T follicular helper cell (primary cell): ENCODE results near the gene CCSER2.
"Not testable (repeated sequence)": the region's sequence is repeated elsewhere in the genome, so short reads cannot be mapped to it uniquely, and the experiment has no call there.

Experiments used
- DNase-seq: peaks from one replicate; pipeline ENCODE4 v3.0.0-alpha.2; 2020; ENCODE audit warnings: low read depth

The CCSER2 gene

DNA sequence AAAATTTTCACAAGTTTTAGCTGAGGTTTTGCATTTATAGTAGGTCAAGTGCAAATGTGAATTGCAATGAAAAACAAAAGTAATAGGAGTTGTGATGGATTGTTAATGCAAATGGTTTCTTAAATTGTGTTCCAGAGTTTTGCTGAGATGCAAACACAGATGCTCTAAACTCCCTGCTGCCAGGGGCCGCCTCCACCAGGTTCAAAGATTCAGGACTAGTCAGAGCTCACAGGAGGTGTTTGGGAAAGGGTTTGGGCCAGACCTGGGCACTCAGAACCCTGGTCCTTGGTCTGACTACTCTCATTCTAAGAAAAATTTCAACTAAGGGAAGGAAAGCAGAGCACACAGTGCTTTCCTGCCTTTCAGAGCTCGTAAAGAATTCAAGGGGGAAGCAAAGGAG, 193.1 kb downstream of the CCSER2 start:
- DNase-seq, result no peak

DNA sequence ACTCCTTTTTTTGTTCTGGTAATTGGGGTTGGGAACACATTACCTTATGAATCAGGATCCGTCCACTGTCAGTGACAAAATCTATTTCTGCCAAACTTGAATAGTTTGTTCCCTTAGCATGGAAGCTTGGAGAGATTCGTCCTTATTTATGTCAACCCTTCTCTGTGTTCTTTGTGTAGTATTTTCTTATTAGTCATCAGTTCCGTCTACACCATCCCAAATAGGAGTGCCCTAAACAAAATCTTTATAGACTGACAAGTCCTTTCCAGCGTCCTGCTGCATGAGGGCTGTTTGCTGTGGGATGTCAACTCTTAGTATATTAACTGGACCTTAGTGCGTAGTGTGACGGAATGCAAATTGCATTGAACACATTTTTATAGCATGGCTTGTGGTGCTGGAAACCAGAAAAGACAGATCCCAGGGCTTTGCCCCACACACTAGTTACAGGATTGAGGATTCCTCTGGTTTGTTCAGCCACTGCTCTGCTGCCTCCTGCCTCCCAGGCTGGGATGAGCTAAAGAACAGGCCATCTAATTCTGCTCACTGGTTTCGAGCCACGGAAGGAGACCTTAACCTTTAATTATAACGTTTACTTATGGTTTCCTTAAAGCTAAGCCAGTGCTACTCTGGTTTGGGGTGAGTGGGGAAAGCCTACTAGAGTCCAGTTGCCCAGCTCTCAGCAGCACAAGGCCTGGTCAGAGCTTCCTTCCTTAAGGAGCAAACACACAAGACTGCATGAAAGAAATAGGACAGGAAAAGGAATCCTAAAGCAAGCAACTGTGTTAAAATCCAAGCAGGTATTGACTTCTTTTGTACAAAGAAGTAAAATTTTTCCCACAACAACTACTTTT, 194.4 kb downstream of the CCSER2 start:
- DNase-seq, result no peak

DNA sequence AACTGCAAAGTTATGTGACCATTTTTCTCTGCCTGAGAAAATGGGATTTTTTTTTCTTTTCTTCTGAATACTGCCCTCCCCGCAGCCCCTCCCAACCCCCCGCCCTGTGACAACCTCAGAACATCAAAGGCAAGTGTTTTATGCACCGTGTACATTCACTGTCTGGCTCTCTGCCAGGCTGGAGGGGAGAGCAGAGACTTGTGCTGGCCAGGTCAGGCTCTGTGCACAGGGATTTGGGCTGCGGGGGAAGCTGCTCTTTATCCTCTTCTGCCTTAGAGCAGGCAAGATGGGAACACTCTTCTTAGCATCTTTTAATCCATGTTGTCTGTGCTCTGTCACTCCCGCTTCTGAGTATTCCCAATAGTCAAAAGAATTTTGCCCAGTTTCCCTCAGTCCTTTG, 195.1 kb downstream of the CCSER2 start:
- no peak for DNase-seq

DNA sequence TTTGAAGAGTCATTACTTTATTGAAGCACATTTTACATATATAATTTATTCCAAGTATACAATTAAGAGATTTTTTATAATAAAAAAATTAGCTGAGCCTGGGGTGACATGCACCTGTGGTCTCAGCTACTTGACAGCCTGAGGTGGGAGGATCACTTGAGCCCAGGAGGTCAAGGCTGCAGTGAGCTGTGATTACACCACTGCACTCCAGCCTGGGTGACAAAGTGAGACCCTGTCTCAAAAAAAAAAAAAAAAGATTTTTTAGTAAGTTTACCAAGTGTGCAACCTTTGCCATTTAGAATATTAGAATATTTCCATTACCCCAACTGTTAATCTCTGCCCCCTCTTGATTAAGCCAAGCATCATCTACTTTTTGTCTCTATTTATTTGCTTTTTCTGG, 196.0 kb downstream of the CCSER2 start:
- DNase-seq, result no peak

DNA sequence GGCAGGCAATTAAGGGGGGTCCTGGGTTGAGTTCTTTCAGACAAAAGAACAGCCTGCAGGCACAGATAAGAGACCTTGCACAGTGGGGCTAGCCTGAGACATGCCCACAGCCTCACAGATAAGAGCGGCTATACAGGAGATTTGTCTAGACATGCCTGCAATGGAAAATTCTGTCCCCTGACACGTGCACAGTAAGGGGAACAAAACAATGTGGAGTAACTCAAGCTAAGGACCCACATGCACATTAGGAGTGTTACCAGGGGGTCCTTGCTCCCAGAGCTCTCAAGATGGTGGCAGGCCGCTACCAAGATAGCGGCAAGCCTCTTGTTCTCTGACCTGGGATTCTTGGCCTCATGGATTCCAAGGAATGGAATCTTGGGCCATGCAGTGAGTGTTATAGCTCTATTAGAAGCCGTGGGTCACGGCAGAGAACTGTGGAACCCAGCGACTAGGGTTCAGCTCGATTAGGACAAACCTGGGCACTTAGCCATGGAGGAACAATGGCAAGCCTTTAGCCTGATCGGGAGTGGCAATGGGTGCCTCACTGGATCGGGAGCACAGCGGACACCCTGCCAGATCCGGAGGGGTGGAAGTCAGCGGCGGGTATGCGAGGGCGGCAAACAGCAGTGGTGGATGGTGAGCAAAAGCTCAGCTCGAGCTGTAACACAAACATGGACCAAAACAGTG, 196.9 kb downstream of the CCSER2 start:
- no peak for DNase-seq

DNA sequence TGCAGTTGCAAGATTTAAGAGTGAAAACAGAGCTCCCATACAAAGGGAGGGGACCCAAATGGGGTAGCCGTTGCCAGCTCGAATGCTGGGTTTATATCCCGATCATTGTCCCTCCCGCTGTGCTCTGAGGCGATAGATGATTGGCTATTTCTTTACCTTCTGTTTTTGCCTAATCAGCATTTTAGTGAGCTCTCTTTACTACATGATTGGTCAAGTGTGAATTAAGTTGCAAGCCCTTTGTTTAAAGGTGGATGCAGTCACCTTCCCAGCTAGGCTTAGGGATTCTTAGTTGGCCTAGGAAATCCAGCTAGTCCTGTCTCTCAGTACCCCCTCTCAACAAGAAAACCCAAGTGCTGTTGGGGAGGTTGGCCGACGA, 197.4 kb downstream of the CCSER2 start:
- DNase-seq, result not testable (repeated sequence)

DNA sequence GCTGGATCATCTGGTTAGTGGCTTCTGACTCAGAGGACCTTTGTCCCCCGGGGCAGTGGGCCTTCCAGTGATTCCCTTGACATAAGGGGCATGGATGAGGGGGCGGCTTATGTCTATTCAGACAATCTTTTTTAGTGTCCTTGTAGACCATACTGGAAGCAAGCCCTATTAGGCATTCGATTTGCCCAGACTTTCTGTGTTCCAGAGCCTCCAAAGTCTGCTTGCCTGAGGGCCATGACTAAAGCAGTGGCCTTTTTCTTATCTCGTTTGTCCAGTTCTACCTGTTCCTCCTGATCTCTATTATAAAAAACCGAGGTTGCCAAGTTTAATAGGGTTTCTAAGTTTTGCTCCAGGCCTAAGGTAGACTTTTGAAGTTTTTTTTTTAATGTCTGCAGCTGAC, 199.0 kb downstream of the CCSER2 start:
- not testable (repeated sequence) for DNase-seq

DNA sequence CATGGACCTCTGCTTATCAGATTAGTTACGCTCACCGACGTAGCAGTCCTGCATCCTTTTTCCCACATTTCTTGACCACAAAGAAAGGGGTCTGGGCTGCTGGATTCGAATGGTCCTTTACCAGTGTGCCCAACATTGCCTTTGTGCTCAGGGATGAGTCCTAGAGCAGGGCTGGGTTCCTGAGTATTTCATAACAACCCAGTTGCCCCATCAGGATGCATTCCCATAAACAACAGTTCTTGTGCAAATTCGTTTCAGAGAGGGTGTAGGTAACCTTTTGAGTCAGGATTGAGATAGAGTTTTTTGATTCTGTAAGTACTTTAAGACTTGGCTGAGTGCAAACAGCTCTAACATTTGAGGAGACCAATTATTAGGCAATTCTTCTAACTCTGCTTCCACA, 200.1 kb downstream of the CCSER2 start:
- DNase-seq, result not testable (repeated sequence)

DNA sequence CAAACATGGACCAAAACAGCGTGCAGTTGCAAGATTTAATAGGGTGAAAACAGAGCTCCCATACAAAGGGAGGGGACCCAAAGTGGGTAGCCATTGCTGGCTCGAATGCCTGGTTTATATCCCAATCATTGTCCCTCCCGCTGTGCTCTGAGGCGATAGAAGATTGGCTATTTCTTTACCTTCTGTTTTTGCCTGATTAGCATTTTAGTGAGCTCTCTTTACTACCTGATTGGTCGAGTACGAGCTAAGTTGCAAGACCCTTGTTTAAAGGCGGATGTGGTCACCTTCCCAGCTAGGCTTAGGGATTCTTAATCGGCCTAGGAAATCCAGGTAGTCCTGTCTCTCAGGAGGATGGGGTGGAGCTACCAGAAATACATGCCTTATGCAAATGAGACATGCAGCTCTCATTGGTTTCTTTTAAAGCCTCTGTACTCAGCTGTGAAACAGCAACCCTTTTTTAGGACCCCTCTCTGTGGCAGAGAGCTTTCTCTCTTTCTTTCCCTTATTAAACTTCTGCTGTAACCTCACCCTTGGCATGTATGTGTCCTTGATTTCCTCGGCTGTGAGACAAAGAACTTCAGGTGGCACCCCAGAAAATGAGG, 202.4 kb downstream of the CCSER2 start:
- no peak for DNase-seq

DNA sequence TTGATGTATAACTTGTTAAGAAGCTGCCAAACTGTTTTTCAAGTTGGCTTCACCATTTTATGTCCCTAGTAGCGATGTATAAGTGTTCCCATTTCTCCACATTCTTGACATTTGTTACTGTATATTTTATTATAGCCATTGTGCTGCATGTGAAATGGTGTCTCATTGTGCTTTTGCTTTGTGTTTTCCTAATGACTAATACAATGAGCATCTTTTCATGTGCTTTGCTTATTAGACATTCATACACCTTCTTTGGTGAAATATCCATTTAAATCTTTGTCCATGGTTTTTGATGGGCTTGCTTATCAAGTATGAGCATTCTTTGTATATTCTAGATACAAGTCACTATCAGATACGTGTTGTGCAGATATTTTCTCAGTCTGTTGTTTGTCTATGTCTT, 203.0 kb downstream of the CCSER2 start:
- no peak for DNase-seq

DNA sequence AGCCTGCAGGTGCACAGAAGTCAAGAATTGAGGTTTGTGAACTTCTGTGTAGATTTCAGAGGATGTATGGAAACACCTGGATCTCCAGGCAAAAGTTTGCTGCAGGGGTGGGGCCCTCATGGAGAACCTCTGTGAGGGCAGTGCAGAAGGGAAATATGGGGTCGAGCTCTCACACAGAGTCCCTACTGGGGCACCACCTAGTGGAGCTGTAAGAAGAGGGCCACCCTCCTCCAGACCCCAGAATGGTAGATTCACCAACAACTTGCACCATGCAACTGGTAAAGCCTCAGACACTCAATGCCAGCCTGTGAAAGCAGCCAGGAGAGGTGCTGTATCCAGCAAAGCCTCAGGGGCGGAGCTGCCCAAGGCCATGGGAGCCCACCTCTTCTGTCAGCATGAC, 205.8 kb downstream of the CCSER2 start:
- DNase-seq, result no peak

DNA sequence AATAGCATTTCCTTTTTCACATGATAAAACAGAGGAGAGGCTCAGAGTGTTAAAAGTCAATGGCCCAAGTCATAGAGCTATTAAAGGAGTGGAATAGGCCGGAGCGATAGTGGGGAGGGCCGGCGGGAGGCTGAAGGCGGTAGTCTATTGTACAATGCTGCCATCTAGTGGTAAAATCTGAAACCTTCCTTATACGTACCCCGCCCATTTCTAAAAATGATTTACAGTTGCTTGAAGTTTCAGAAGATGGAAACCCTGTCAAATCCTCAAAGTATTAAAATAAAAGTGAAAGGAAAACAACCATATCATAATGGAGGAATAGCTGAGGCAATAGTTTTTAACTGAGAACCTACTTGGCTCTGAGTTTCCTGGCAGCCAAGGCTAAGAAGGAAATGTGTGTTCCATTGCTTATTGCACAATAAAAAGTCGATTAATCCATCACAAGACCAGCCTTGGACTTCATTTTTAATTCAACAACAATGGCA, 209.1 kb downstream of the CCSER2 start:
- no peak for DNase-seq

DNA sequence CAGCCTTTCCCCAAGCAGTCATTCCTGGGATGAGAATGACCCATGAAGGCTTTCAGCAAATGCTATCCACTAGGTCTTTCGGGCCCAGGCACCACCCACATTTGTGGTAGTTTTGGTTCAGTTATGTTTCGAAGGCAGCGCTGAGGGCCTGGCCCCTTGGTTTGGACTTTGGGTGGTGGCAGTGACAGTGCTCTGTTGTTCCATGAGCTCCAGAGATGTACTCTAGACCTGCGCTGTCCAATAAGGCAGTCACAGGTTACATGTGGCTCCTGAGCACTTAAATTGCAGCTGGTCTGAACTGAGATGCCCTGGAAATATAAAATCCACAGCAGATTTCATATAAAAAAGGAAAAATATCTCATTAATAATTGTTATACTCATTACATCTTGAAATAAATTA, 209.6 kb downstream of the CCSER2 start:
- no peak for DNase-seq

DNA sequence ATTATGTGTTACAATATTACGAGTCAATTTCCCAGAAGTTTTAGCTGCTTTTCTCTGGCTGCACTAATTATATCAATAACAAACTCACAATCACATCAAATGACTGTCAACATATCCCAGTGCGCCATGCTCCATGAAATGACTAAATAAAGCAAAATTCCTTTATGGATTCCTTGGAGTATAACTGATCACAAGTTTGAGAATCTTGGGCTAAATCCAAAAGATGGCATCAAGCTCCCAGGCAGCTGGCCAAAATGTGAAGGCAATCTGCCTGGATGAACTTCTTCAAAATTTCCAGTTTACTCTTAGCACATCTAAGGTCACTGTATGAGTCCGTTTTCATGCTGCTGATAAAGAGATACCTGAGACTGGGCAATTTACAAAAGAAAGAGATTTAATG, 210.8 kb downstream of the CCSER2 start:
- DNase-seq, result no peak

DNA sequence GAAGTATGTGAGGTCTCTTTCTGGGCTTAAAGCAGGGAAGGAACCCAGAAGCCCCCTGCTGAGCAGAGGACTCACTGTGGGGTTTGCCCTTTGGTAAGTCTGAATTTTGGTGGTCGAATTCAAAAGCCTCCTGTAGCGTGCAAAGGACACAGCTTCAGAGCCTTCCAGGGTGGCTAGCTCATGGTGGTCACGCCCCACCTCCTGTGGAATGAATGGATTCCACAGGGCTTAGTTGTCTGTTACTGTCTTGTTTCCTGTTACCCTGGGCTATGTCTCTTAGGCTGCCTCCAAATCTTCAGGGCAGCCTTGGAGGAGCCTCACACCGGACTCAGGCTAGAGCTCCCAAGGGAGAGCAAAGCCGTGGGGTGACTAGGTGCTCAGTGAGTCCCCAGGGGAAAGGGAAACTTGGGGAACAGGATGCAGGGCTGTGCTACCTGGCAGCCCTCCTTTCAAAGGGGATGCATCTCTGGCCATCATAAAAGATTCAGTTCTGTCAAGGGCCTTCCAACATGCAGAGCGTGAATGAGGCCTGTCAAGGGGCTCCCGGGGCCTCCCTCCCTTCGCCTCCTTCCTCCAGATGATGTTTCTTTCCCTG, 211.7 kb downstream of the CCSER2 start:
- no peak for DNase-seq

DNA sequence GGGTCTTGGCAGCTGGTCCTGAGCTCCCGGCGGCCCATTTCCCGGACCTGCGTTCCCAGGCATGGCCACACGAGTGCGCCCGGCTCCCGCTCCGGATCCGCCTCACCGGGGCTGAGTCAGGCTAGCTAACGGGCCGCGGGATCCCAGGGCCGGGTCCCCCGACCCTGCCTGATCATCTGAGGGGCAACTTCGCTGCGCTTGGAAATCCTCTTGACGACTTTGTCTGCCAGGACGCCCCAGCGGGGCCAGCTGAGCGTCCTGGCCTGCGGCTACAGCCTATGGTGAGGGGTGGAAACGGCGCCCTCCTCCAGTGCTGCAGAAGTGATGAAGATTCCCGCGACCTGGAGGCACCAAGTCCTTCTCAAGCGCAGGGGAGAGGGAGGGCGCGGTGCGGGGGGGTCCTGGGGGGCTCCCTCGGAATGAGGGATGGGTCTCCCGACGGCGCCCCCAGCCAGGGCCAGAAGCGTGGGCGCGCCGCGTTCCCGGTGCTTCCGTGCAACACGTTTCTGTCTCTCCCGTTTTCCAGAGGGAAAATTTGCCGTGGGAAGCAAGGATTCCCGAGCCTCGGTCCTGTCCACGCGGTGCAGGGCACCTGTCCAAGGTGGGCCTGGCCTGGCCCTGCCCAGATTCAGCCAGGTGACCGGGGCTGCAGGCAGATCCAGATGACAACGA, 212.4 kb downstream of the CCSER2 start:
- DNase-seq, result peak; percentile 39

DNA sequence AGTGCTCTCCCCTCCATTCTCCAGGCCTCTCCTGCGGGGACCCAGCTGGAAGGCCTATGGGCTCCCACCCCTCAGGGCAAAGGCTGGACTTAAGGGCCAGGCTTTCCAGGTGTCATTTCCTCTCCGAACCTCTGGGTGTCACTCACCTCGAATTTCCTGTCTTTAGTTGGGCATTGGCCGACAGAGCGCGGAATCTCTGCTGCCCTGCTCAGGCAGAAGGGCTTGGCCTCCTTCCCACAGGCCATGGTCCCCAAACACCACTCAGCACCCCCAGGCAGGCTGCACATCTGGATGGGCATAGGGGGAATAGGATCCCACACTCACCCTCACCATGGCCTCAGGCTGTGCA, 212.9 kb downstream of the CCSER2 start:
- DNase-seq, result no peak

DNA sequence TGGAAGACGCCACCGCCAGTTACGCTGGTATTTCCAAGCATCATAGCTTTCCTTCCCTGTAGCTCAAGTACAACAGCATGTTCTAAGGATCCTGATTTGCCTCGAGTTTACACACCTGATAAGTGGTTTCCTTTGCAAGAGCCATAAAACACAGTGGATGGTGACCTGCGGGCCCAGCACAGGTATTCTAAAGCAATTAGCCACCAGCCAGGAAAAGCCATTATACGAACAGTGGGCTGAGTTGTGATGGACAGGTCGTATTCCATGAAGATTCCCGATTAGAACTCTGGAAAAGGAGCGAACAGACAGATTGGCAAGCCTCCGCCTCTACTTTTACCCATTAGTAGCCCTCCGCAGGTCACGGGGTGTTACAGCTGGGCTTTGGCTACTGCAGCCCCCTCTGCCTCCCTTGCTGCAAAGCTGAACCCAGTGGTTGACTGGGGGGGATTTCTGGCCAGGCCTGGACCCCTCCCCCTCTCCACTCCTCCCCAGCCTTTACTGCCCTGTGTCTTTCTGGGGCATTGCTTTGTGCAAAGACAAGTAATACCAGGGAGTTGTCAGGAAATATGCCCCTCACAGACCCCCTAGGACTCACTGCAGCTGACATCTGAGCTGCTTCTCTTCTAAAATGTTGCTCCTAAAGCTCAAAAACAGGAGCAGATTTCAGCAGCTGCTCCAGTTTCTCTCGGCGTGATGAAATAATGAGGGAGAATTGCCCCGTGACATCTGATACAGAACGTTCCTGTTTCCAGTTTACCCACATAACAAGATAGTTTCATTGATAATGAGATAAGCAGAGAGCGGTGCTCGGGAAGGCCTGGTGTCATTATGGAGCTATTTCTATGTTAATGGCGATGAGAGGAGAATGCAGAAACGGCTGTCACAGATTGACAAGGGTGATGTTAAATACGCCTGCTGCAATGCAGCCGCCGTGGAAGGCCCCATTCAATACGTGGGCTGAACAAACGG, 214.4 kb downstream of the CCSER2 start:
- no peak for DNase-seq

DNA sequence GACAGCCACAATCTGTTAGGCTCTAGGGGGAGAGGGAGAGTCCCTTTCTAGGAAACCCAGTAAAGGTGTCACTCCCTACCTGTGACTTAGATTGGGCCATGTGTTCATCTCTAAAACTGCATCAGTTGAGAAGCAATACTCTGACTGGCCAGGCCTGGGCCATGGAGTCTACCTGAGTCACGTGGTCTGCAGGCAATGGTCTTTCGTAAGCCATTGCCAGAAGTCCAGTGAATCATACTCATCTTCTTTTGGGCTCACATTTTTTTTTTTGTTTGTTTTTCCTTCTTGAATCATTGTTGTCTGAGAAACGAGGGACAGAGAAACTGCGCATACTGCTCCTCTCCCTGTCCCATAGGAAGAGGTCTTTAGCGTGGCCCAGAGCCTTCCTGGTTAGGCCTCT, 215.6 kb downstream of the CCSER2 start:
- DNase-seq, result no peak

DNA sequence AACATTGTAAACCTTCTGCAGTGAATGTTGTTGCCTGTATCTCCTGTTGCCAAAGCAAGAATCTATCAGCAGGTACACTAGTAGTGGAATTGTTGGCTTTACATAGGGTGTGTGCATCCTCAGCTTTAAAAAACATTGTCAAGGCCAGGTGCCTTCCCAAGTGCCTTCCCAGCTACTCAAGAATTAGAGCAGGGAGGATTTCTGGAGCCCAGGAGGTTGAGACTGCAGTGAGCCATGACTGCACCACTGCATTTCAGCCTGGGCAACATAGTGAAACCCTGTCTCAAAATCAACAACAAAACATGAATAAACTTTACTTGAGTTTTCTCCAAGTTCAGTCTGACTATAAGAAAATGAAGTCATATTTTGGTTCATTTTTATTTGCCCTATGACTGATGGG, 217.3 kb downstream of the CCSER2 start:
- no peak for DNase-seq

DNA sequence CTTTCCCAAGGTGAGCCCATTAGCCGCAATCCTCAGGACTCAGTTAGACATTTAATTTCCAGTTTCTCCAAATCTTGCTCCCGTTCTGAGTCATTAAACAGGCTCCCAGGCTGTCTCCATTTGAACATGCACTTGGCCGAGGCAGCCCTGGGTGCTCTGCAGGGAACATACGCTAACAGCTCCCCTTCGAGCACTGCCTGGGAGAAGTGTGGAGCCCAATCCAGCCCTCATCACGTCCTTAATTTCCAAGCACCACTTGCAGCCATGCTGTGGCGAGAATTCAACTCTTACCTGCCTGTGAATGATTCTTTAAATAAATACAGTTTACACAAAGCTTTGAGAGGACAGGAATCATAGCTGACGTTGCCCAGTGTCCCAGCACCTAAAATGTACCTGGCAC, 218.2 kb downstream of the CCSER2 start:
- DNase-seq, result no peak
